ENCODE data around the gene SNX27.

DNA sequence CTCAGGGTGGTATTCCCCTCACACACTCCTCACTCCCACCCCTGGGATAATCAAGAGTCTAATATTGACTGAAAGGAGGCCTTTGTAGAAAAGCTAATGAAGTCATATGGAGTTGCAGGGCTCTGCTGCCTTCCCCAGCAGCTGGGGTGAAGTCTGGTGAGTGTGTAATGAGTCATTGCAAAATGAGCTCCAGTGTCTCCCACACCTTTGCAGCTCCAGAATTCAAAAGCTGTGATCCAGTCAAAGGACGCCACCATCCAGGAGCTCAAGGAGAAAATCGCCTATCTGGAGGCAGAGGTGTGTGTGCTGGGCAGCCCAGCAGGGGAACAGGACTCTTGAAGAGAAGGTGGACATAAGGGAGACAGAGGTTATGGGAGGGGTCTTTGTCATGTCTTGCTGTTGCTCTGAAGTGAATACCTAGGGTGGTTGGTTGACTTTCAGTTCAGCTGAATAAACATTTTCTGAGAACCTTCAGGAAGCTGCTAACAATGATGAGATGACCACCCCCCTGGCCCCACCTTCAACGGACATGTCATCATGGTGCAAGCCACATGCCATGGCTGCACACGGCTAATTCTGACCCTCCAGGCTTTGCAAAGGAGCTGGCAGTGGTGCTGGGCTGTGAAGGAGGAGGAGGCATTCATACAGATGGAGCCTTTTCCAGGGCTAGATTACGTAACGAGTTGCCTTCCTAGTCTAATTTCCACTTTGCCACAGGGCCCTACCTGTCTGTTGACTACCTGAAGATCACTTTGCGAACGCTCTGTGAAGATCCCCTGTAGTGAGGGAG, 32.2 kb upstream of the SNX27 start:
- TF ChIP-seq GATA2 (IDR thresholded peaks at IDR 0.05; ENCODE audit: low read depth, low read length) (no peak), GATA3 (IDR thresholded peaks at IDR 0.05; ENCODE audit: low read depth, low read length) (no peak)
